Panc1 (cell line): ENCODE data around the gene KDM1A. TPM values are rescaled to one million over a fixed set of nuclear protein-coding genes. Genes with fewer than 3 reads are reported as not detected.

Experiments
- ATAC-seq: fragments of 200-7000 bp; cut with Tn5 transposase; 2 replicates; pipeline ENCODE4 v1.9.1; 2020; ENCODE audit warnings: mild to moderate bottlenecking, moderate library complexity
- BruUV-seq: library from RNA; stranded (reverse); fragments of 400-500 nt; replicated peaks from 2 replicates; lab custom pipeline; 2021; lab: Mats Ljungman, UMichigan
- CTCF ChIA-PET: fragments of 300-600 bp; sonication (Branson Sonifier 250); formaldehyde crosslinking; loops from one replicate; lab custom pipeline; 2022; ENCODE audit warnings: antibody characterized with exemption; lab: Charles Lee
- POLR2A ChIA-PET: fragments of 300-600 bp; sonication (Branson Sonifier 250); formaldehyde crosslinking; loops from one replicate; lab custom pipeline; 2022; ENCODE audit warnings: antibody characterized with exemption; lab: Charles Lee
- DNase-seq: peaks from one replicate; pipeline ENCODE4 v3.0.0-alpha.2; 2010; ENCODE audit warnings: low read depth, low spot score
- H3K27ac ChIP-seq: 2 replicates; pipeline ENCODE4 v1.5.1; 2011; ENCODE audit warnings: mild to moderate bottlenecking, low read length, inconsistent platforms
- H3K27me3 ChIP-seq: fragments of 200-500 bp; sonication (Bioruptor generic); 2 replicates; pipeline ENCODE4 v1.6.0; 2014; ENCODE audit warnings: low read length, inconsistent platforms; ENCODE audit not compliant: control insufficient read depth, insufficient read depth
- H3K36me3 ChIP-seq: fragments of 200-500 bp; sonication (Bioruptor generic); 2 replicates; pipeline ENCODE4 v1.5.1; 2014; ENCODE audit warnings: inconsistent platforms, mild to moderate bottlenecking, low read length, moderate library complexity; ENCODE audit not compliant: control insufficient read depth, insufficient read depth
- H3K4me1 ChIP-seq: 2 replicates; pipeline ENCODE4 v1.5.1; 2011; ENCODE audit warnings: inconsistent platforms, mild to moderate bottlenecking, low read length, moderate library complexity; ENCODE audit not compliant: control insufficient read depth, insufficient read depth
- H3K4me3 ChIP-seq, 2 experiments: 2 replicates each; pipeline ENCODE4 v1.5.1; 2011 to 2012; ENCODE audit warnings: low read depth in 2 of 2, low read length in 2 of 2, mild to moderate bottlenecking in 2 of 2, inconsistent platforms in 1 of 2, moderate library complexity in 1 of 2
- H3K9me3 ChIP-seq: fragments of 200-500 bp; sonication (Bioruptor generic); 2 replicates; pipeline ENCODE4 v1.5.1; 2014; ENCODE audit warnings: low read depth, mild to moderate bottlenecking, inconsistent platforms, low read length, moderate library complexity; ENCODE audit not compliant: control insufficient read depth, insufficient read depth
- POLR2AphosphoS5 ChIP-seq: IDR thresholded peaks from 2 replicates; pipeline ENCODE4 v1.6.1; 2012; ENCODE audit warnings: mild to moderate bottlenecking, low read depth, low read length, moderate library complexity
- SIN3A ChIP-seq: IDR thresholded peaks from 2 replicates; pipeline ENCODE4 v1.6.1; 2012; ENCODE audit warnings: low read depth, mild to moderate bottlenecking, low read length, moderate library complexity, borderline replicate concordance; ENCODE audit not compliant: insufficient read depth
- TCF7L2 ChIP-seq: IDR thresholded peaks from 2 replicates; pipeline ENCODE4 v1.6.1; 2011; ENCODE audit warnings: mild to moderate bottlenecking, low read depth, low read length, inconsistent platforms
- in situ Hi-C: cut with HindIII; loops from 2 replicates; pipeline ENCODE4 v1.10.0; 2016; ENCODE audit warnings: low sequenced_read_pairs, low pct_unique_long_range_greater_than_20kb
- intact Hi-C: fragments of 100-400 bp; cut with micrococcal nuclease; formaldehyde crosslinking; loops from one replicate; pipeline ENCODE4 v1.10.0; 2022; ENCODE audit not compliant: unreplicated experiment
- total RNA-seq: library from RNA; stranded (reverse); gene quantifications from one replicate; pipeline ENCODE4 v1.2.1, GENCODE V29; 2021; ENCODE audit not compliant: unreplicated experiment
- TF ChIP-seq, protein P1 (sequence below): fragments of 450-650 bp; IDR thresholded peaks from 2 replicates; pipeline ENCODE4 v1.5.1; 2017; ENCODE audit warnings: mild to moderate bottlenecking
- TF ChIP-seq, protein P2 (sequence below), 2 experiments: IDR thresholded peaks; 2 replicates each; pipeline ENCODE4 v1.6.1; 2011 to 2012; ENCODE audit warnings: low read depth in 2 of 2, control low read depth in 1 of 2, low read length in 1 of 2, mild to moderate bottlenecking in 1 of 2, moderate library complexity in 1 of 2; ENCODE audit not compliant: insufficient read depth in 1 of 2

The KDM1A gene
- total RNA-seq, 1 experiment from 2014 or later, result 120 TPM

DNA sequence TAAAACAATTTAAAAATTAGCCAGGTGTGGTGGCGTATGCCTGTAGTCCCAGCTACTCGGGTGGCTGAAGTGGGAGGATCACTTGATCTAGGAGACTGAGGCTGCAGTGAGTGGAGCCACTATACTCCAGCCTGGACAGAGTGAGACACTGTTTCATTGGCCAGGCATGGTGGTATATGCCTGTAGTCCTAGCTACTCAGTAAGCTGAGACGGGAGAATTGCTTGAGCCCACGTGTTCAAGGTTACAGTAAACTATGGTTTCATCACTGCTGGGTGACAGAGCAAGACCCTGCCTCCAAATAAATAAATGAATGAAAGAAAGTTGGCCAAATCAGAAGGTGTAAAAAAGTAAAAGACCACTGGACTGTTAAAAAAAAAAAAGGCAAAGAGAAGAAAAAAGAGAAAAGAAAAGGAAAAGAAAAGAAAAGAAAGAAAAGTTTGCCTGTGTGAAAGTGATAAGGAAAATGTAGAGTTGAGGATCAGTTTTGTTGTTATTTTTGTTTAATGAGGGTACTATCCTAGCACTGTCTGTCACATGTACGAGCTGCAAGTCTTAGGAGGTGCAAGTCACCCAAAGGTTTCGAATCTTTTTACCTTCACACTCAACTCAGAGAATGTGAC, 97.1 kb downstream of the KDM1A start:
- no peak overlapping the region for H3K4me3 ChIP-seq
- DNase-seq (no peak), ATAC-seq (no peak)
- CTCF ChIA-PET, result no interaction called here
- BruUV-seq, result no TSS peak
- no peaks in the 10 kb centered on the region for H3K36me3 ChIP-seq
- intact Hi-C loops (no loop called here), in situ Hi-C loops (no loop called here)
- POLR2A ChIA-PET, result no interaction called here
- H3K4me1 ChIP-seq, result peaks cover 21% of the 10 kb centered on the region
- no peaks in the 10 kb centered on the region for H3K27me3 ChIP-seq
- TF ChIP-seq, protein P1, sequence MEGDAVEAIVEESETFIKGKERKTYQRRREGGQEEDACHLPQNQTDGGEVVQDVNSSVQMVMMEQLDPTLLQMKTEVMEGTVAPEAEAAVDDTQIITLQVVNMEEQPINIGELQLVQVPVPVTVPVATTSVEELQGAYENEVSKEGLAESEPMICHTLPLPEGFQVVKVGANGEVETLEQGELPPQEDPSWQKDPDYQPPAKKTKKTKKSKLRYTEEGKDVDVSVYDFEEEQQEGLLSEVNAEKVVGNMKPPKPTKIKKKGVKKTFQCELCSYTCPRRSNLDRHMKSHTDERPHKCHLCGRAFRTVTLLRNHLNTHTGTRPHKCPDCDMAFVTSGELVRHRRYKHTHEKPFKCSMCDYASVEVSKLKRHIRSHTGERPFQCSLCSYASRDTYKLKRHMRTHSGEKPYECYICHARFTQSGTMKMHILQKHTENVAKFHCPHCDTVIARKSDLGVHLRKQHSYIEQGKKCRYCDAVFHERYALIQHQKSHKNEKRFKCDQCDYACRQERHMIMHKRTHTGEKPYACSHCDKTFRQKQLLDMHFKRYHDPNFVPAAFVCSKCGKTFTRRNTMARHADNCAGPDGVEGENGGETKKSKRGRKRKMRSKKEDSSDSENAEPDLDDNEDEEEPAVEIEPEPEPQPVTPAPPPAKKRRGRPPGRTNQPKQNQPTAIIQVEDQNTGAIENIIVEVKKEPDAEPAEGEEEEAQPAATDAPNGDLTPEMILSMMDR, result no peak
- TF ChIP-seq TCF7L2 (no peak), POLR2AphosphoS5 (no peak), SIN3A (no peak)
- TF ChIP-seq, protein P2, sequence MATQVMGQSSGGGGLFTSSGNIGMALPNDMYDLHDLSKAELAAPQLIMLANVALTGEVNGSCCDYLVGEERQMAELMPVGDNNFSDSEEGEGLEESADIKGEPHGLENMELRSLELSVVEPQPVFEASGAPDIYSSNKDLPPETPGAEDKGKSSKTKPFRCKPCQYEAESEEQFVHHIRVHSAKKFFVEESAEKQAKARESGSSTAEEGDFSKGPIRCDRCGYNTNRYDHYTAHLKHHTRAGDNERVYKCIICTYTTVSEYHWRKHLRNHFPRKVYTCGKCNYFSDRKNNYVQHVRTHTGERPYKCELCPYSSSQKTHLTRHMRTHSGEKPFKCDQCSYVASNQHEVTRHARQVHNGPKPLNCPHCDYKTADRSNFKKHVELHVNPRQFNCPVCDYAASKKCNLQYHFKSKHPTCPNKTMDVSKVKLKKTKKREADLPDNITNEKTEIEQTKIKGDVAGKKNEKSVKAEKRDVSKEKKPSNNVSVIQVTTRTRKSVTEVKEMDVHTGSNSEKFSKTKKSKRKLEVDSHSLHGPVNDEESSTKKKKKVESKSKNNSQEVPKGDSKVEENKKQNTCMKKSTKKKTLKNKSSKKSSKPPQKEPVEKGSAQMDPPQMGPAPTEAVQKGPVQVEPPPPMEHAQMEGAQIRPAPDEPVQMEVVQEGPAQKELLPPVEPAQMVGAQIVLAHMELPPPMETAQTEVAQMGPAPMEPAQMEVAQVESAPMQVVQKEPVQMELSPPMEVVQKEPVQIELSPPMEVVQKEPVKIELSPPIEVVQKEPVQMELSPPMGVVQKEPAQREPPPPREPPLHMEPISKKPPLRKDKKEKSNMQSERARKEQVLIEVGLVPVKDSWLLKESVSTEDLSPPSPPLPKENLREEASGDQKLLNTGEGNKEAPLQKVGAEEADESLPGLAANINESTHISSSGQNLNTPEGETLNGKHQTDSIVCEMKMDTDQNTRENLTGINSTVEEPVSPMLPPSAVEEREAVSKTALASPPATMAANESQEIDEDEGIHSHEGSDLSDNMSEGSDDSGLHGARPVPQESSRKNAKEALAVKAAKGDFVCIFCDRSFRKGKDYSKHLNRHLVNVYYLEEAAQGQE (IDR thresholded peaks at IDR 0.05; ENCODE audit: insufficient read depth in 1 of 2, low read depth in 2 of 2, low read length in 1 of 2), result no peak
- H3K9me3 ChIP-seq, result no peaks in the 10 kb centered on the region
- no peak overlapping the region for H3K27ac ChIP-seq

DNA sequence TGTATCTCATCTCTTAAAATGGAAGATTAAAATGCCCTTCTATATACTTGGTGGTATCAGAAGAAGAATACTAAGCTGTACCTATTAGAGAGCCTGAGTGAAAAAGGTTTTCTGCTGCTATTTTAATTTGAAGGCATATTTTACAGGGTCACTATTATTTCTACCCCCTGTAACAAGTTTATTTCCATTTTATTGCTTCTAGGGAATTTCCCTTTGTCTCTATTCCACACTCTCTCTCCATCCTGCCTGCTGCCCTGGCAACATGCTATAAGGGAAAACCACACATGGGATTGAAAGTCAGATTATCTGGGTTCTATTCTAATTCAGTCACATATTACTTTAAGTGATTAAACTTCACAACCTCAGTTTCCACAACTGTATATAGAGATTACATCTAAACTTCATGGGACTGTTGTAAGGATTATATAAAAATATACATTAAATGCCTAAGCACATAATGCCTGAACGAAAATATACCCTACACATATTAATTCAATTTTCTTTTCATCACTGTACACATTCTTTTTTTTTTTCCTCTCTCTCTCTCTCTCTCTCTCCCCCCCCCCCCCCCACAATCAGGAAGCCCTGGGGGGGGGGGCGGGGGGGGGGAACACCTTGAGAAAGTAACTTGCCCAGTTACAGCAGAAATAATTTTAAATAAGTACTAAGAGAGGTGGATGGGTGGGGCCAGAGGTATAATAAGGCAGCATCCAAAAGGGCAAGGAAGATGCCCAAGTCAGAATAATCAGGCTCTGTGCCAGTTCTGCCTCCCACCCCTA, 97.8 kb downstream of the KDM1A start:
- intact Hi-C loops (no loop called here), in situ Hi-C loops (no loop called here)
- DNase-seq (no peak), ATAC-seq (no peak)
- no peaks in the 10 kb centered on the region for H3K27me3 ChIP-seq
- CTCF ChIA-PET, result no interaction called here
- no peaks in the 10 kb centered on the region for H3K9me3 ChIP-seq
- no peak for TF ChIP-seq SIN3A
- no peak for TF ChIP-seq POLR2AphosphoS5
- TF ChIP-seq, protein P2 (IDR thresholded peaks at IDR 0.05; ENCODE audit: insufficient read depth in 1 of 2, low read depth in 2 of 2, low read length in 1 of 2), result no peak
- no peak for TF ChIP-seq TCF7L2
- TF ChIP-seq, protein P1, result no peak
- H3K36me3 ChIP-seq, result no peaks in the 10 kb centered on the region
- POLR2A ChIA-PET, result no interaction called here
- no peak overlapping the region for H3K4me3 ChIP-seq
- no TSS peak for BruUV-seq
- H3K4me1 ChIP-seq, result peaks cover 23% of the 10 kb centered on the region
- H3K27ac ChIP-seq, result no peak overlapping the region
